Cerebellar cortex (tissue), 1 donor: Measurements from ENCODE around the gene MYO18B.

ENCODE experiments used
- DNase-seq: peaks from one replicate; pipeline ENCODE4 v3.0.0-alpha.2; 2015; ENCODE audit warnings: low spot score

The MYO18B gene

GRCh38 chr22:25997886-25998775 lies 256.1 kb downstream of the MYO18B start:
- DNase-seq: no peak

DNA sequence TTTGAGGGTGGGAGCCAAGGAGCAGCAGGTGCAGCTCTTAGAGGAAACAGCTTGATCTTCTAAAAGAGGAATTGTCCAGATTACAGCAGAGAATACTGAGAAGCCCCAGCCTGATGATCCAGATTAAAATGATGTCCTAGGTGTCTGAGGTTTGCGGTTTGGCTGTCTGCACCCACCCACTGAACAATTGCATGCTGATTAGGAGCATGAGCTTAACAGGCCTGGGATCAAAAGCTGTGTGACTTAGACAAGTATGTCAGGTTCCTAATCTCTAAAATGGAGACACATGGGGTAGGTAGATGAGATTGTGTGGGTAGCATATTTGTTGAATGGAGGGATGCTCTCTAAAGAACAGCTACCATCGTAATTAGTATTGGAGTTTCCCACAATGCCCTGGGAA lies 260.5 kb downstream of the MYO18B start:
- no peak for DNase-seq

GRCh38 chr22:26004477-26004876 lies 262.5 kb downstream of the MYO18B start:
- DNase-seq: no peak

GRCh38 chr22:26008587-26008986 lies 266.6 kb downstream of the MYO18B start:
- no peak for DNase-seq

DNA sequence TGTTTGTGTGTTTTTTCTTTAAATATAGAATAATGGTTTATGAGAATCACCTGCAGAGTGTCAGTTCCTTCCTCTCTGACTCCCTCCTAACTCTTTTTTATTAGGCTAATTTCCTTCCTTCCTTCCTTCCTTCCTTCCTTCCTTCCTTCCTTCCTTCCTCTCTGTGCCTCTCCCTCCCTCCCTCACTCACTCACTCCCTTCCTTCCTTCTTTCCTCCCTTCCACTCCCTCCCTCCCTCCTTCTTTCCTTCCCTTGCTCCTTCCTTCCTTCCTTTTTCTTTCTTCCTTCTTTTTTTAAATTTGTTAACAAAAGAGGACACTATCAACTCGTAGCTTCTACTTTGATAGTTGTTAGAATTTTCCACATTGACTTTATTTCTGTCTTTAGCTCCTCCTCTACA lies 274.9 kb downstream of the MYO18B start:
- no peak for DNase-seq

DNA sequence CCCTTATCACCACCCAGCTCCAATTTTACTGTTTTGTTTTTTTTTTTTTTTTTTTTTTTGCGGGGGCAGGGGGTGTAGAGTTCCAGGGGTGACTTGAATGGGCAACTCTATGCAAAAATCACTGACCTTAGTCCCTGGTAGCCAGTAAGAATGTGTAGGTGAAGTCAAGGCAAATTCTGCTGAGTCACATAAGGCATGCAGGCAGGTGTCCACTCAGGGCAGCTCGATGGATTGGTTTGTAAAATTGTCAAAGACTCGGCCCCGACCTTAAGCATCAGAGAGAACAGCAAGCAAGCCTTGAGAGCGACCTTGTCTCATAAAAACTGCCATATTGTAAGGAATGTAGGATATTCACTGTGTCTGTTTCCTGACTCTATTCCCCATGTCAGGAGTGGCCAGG lies 275.9 kb downstream of the MYO18B start:
- DNase-seq: no peak

DNA sequence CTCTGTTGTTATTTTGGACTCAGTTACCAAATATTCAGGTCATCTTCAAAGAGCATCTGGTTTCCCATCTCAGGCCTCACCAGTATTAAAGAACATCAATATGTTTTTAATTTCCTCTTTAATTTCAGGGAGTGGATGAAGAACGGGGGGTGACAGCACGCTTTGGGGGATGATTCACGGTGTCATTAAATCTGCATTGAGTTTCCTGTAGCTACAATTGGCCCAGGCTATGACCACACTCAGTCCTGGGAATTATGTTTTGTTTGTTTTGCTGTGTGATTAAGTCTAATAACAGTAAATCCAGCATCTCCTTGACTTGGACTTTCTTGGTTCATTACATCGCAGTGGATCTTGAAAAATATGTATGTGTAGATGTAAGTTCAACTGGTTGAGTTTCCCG lies 277.6 kb downstream of the MYO18B start:
- no peak for DNase-seq

DNA sequence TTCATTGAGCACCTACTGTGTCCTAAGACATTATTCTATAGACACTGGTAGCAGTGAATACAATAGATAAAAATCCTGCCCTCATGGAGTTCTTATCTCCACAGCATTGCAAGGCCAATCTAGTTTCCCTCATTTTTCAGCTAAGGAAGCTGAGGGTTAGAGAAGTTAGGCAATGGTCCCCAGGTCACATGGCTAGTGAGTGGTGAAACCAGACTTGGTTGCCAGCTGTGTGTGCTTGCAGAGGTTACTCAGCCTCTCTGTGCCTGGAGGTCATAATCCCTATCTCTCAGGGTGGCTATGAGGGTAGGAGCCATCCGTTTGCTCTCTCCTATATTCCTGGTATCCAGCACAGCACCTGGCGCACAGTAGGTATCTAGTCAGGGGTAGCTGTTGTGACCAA lies 279.5 kb downstream of the MYO18B start:
- no peak for DNase-seq

DNA sequence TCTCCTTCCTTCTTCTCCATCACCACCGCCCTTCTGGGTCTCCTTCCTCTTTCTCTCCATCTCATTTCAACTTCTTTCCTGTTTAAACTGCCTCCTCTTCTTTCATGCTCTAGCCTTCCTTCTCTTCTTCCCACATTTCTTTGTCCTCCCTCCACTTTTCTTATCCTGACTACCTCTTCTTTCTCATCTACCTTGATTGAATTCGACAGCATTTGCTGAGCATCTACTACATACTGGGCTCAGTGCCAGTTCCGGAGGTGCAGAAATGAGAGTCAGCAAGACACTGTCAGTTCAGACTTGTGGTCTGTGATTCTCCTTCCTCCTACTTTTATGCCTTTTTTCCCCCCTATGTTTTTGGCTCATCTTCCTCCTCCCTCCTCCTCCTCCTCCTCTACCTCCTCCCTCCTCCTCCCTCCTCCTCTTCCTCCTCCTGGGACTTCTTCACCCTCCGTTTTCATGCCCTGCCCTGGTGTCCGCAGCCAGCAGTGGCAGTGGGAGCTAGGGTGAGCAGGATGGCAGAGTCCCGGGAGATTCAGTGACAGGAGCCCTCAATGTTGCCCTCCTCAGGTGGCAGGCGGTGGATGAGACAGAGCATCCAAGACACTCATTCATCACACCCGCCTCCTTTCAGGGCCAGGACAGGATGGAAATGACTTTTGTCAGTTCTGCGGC lies 281.3 kb downstream of the MYO18B start:
- no peak for DNase-seq

- no peak for DNase-seq
These were observed 283.6 kb downstream of the MYO18B start for GRCh38 chr22:26025626-26026025.

GRCh38 chr22:26027341-26027740 lies 285.4 kb downstream of the MYO18B start:
- DNase-seq: no peak

GRCh38 chr22:26031641-26032040 lies 289.7 kb downstream of the MYO18B start:
- DNase-seq: no peak

DNA sequence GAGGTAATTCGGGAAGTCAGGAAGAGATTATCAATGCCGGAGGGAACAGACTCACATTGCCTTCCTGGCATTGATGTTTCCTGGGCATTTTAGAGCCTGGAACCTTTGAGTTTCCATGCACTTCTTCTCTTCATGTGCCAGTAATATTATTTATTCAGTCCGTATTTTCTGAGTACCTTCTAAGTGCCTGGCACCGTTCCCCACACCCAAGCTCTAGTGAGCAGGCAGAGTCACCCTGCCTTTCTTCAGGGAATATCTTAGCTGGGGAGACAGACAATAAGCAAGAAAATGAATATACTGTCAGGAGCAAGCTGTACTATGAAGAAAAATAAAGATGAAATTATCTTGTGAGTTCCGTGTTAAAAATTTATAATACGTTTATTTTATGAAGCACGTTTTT lies 291.1 kb downstream of the MYO18B start:
- no peak for DNase-seq

DNA sequence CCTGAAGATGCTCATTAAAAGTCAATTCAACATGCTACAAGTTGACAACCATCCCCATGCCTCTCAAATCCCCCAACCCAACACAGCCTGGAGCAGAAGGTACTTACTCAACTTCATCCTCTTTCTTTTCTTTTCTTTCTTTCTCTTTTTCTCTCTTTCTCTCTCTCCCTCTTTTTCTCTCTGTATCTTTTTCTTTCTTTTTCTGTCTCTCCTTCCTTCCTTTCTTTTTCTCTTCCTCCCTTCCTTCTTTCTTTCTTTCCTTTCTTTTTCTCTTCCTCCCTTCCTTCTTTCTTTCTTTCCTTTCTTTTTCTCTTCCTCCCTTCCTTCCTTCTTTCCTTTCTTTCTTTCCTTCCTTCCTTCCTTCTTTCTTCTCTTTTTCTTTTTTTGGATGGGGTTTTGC lies 291.6 kb downstream of the MYO18B start:
- no peak for DNase-seq

DNA sequence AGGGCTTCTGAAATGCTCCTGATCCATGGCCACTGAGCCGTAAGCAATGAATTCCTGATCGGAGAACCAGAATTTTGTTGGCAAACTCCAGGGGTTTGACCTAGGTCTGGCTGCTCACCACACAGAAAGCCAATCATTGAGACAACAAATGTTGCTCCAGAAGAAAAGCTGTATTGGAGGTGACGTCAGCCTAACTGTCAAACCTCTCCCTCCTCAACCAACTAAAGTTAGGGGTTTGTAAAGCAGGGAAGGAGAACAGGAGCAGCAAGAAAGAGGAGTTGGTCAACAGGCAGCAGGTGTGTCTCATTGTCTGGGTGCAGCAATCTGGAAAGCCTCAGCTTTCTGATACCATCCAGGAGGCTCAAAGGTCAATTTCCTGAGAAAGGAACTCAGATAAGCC lies 293.5 kb downstream of the MYO18B start:
- DNase-seq: no peak

- DNase-seq: no peak
These were observed 296.4 kb downstream of the MYO18B start for GRCh38 chr22:26038365-26038764.

GRCh38 chr22:26041931-26042330 lies 299.9 kb downstream of the MYO18B start:
- DNase-seq: no peak

DNA sequence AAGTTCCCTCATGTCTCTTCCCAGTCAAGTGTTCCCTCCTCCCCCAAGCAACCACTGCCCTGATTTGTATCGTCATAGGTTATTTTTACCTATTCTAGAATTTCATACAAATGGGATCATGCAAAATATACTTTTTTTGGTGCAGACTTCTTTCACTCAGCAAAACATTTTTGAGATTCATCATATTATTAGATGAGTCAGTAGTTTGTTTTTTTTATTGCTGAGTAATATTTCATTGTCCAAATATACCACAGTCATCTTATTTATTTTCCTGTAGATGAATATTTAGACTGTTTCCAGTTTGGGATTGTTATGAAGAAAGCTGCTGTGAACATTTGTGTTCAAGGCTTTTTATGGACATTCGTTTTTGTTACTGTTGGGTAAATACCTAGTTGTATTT lies 301.0 kb downstream of the MYO18B start:
- DNase-seq: no peak

DNA sequence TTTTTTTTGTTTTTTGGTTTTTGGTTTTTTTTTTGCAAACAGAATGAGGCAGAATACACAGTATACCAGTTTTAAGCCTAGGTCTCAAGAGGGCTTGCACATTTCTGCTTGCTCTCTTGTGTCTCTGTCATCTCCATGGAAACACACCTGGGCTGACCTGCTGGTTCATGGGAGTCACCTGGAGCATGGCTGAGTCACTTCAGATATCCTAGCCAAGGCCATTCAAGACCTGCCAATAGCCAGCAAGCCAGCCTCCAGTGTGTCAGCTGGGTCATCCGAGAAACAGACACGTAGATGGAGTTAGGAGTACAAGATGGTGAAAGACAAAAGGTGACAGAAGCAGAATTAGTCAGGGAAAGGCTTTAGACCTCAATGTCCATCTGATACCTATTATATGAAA lies 303.1 kb downstream of the MYO18B start:
- DNase-seq: no peak

GRCh38 chr22:26045860-26046259 lies 303.9 kb downstream of the MYO18B start:
- no peak for DNase-seq

DNA sequence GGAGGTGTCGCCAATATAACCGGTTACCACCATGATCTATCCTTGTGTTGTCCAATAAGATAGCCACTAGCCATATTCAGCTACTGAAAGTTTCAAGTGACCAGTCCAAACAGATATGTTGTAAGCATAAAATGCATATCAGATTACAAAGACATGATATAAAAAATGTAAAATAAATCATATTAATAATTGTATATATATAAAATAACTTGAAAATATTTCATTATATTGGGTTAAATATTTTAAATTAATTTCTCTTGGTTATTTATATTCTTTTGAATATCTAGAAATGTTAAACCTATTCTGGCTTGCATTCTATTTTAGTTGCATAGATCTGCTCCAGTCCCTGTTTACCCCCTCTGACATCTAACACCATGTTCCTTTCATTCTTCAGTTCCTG lies 305.5 kb downstream of the MYO18B start:
- no peak for DNase-seq

DNA sequence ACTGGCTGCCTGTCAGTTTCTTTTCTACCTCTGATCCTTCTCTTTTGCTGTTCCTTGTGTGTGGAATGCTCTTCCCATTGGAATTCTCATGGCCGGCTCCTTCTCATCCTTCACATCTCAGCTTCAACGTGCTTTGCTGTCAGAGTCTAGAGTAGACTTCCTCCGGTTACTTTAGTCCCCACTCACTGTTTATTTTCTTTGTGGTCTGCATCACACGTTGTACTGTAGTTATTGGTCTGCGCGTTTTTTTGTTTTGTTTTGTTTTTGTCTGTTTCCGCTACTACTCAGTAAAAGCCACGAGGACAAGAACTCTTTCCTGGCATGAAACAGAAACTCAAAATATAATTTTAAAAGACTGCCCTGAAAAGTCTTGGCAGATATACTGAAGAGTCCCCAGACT lies 305.9 kb downstream of the MYO18B start:
- DNase-seq: no peak

- DNase-seq: no peak
These were observed 308.1 kb downstream of the MYO18B start for GRCh38 chr22:26050079-26050478.
